Omental fat pad (tissue), 4 donors: Measurements from ENCODE around the gene DACH1. TPM values are rescaled to one million over a fixed set of nuclear protein-coding genes. Genes with fewer than 3 reads are reported as not detected.

Experiments
- ATAC-seq: fragments of 150-250 bp; one replicate; pipeline ENCODE4 v1.9.1; 2016; ENCODE audit warnings: mild to moderate bottlenecking, moderate library complexity; ENCODE audit not compliant: low FRiP score
- DNase-seq: peaks from one replicate; pipeline ENCODE4 v3.0.0-alpha.2; 2019; ENCODE audit warnings: low spot score
- CTCF ChIP-seq, 3 donors: fragments of 450-650 bp; IDR thresholded peaks; one replicate each; pipeline ENCODE4 v1.5.1; 2016 to 2017; ENCODE audit warnings: antibody characterized with exemption in 3 of 3, mild to moderate bottlenecking in 3 of 3, moderate library complexity in 2 of 3
- total RNA-seq, 4 donors: library from RNA; depleted of rRNA; stranded (reverse); fragments of >200 nt; gene quantifications; one replicate each; pipeline ENCODE4 v1.1.0, GENCODE V29; 2016

DACH1 gene
- total RNA-seq, 4 donors from 2014 or later, result 1.1 to 10.4 (median 2.8) TPM

DNA sequence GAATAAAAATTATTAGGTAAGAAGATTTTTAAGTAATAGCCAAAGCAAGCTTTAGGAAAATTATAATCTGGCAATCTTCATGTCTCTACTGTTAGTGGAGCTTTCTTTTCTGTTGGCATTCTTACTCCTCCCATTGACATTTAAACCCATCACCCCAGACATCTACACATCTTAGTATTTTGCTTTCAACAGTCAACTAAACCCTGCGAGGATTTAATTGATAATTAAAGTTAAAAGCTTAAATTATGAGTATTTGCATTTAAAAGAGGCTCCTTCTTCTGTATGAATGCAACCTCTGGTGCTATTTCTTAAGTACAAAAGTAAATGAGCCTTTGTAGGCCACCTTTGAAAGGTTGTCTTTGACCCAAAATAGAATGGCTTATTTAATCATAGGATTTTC lies 148.1 kb downstream of the DACH1 start:
- DNase-seq (no peak), ATAC-seq (no peak)
- TF ChIP-seq CTCF (IDR thresholded peaks at IDR 0.05), result no peak

- DNase-seq, result no peak
- ATAC-seq, result no peak
- TF ChIP-seq CTCF (IDR thresholded peaks at IDR 0.05), result no peak
Measured at GRCh38 chr13:71714802-71715375, 152.1 kb downstream of the DACH1 start.

DNA sequence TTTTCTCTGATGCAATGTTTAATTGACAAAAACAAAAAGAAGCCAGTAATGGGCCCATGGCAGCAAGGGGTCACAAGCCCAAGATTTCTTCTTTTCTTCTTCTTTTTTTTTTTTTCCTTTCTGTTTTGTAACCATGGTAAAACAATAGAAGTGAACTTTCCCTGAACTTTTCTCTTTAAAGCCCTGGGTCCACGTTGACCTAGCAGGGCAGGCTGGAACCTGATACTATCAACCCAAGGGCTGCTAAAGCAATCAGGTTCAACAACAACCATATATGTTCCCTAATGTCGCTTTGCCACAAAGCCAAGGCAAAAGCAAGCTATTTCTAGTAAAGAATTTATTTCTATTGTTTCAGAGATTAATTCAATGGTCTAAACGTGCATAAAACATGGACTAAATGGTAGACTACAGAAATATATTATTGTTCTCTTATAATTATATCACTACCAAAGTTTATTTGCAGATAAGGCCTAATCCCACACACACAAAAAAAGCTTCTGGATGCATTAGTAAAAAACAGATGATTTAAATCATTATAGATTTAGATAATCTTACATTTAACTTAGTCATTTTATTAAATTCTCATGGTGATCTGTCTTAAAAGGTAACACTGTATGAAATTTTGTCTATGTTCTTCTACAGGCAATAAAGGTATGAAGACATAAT lies 153.9 kb downstream of the DACH1 start:
- DNase-seq, result no peak
- ATAC-seq, result no peak

GRCh38 chr13:71704656-71705055 lies 162.3 kb downstream of the DACH1 start:
- no peak for TF ChIP-seq CTCF (IDR thresholded peaks at IDR 0.05)

More for the DNA sequence above, 153.9 kb downstream of the DACH1 start:
- TF ChIP-seq CTCF (IDR thresholded peaks at IDR 0.05), result no peak

DNA sequence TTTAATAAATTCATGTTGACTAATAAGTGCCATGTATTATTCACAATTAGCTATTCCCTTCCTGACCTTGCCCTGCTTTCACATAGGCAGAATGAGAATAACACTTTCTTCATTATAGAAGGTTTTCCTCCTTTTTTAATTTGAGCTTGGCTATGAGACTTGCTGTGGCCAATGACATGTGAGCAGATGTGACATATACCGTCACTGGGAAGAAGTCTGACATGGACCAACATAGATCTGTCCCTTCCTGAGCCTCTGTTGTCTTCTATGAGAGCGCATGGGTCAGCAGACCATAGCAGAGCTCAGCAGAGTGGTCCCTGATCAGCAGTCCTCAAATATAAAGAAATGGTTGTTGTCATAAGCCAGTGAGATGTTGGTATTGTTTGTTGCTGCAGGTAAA lies 163.9 kb downstream of the DACH1 start:
- DNase-seq (no peak), ATAC-seq (no peak)
- no peak for TF ChIP-seq CTCF (IDR thresholded peaks at IDR 0.05)

More at GRCh38 chr13:71704656-71705055, 162.3 kb downstream of the DACH1 start:
- ATAC-seq (no peak), DNase-seq (no peak)

DNA sequence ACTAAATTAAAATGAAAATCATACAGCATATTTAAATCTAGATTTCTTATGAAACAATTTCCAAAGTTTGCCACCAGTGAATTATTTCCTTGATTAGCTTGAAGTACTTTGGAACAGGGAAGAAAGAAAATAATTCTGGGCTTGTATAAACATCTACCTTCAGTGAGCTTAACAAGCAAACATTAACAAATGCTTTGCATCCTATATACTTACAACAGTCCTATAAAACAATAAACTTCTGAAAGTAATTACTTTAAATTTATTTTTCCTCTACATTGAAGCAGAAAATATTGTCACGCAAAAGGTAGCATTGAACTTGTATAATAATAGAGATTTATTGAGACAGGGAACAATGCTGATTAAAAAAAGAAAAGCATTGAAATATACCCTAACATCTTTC lies 164.8 kb downstream of the DACH1 start:
- no peak for ATAC-seq
- TF ChIP-seq CTCF (IDR thresholded peaks at IDR 0.05), result no peak

DNA sequence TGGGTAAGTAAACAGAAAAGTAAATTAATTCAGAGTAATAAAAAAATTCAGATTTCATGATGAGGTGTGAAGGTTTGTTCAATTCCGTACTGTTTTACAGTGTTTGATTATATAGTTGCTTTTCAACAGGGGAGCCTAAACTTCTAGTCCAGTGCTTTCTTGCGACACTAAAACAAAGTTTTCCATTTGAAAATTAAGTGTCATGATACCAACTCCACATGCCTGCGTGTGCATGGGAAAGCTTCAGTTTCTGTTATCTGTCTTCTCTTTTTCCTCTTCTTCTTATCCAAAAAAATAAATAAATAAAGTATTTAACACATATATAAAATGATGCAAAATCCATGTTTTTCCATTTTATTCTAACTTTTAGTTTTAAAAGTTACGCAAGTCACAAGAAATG lies 165.3 kb downstream of the DACH1 start:
- DNase-seq, result no peak
- no peak for ATAC-seq
- TF ChIP-seq CTCF (IDR thresholded peaks at IDR 0.05), result no peak

More for the DNA sequence above, 164.8 kb downstream of the DACH1 start:
- no peak for DNase-seq
